HG02759 (cell line): ENCODE data around the gene PDS5B.

ENCODE experiments used
- ATAC-seq: cut with Tn5 transposase; IDR thresholded peaks from one replicate; pipeline ENCODE4 v1.9.1; 2021; ENCODE audit warnings: mild to moderate bottlenecking, moderate library complexity; ENCODE audit not compliant: unreplicated experiment

PDS5B gene

DNA sequence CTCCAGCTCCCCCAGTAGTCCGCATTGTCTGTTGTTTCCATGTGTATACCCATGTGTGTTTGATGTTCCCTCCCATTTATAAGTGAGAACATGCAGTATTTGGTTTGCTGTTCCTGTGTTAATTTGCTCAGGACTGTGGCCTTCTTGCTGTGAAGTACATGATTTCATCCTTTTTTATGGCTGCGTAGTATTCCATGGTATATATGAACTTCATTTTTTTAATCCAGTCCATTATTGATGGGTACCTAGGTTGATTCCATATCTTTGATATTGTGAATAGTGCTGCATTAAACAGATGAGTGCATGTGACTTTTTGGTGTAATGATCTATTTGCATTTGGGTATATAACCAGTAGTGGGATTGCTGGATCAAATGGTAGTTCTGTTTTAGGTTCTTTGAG, 175.2 kb downstream of the PDS5B start:
- no peak for ATAC-seq

DNA sequence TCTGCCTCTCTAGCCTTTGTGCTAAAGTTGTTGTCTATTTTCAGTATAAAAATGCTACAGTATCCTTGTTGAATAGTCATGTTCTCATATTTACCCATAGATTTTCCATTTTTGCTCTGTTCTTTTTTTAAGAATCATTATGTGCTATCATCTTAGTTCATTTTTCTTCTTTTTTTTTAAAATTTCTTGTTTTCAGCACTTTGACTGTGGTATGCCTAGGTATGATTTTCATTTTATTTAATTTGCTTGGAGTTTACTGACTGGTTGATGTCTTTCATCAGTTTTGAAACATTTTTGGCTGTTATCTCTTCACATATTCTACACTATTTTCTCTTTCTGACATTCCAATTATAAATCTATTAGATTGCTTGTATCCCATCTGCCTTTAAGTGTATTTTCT, 192.9 kb downstream of the PDS5B start:
- ATAC-seq = no peak

DNA sequence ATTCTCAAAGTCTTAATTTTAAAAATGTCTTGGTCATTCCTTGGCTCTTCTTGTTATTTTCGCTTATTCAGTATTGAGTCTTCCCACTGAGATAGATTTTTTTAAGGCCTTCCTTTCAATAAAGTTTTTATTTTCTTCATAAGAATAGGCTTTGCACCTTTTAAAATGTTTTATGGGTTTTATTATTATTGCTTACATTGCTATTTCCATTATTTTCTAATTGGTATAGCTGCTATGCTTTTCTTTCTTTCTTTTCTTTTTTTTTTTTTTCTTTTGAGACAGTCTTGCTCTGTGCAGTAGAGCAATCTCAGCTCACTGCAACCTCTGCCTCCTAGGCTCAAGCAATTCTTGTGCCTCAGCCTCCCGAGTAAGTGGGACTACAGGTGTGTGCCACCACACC, 195.7 kb downstream of the PDS5B start:
- no peak for ATAC-seq

DNA sequence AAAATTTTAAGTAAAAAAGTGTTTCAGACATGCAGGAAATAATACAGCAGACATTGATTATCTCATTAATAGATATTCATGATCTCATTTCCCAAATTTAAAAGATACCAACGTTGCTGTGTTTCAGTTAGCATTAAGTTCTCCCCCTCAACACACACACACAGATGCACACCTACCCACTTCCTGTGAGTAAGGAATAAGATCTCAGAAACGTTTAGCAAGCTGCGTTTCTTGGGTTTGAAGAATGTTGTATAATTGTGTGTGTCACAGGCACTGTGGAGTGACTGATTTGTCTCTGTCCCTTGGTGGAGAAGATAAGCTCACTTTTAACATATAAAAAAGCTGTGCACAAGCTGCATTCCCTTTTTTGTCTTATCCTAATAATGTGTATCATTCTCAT, 196.8 kb downstream of the PDS5B start:
- peak; percentile 62 for ATAC-seq

DNA sequence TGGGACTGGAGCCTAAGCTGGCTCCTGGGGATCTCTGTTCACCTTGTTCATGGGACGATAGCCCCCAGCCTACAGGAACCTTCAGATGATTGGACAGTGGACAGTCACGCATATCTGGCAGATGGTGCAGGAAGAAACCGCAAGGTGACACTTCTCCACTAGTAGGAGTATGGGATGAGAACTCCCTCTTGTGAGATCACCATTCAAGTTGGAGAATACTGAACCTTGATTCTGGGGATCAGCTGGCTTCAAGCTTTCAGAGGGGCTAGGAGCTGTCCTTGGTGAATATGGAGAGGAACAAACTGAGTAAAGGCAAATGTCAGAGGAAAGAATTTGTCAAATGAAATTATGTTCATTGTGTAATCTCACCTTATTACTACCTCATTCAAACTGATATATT, 204.5 kb downstream of the PDS5B start:
- ATAC-seq = no peak

DNA sequence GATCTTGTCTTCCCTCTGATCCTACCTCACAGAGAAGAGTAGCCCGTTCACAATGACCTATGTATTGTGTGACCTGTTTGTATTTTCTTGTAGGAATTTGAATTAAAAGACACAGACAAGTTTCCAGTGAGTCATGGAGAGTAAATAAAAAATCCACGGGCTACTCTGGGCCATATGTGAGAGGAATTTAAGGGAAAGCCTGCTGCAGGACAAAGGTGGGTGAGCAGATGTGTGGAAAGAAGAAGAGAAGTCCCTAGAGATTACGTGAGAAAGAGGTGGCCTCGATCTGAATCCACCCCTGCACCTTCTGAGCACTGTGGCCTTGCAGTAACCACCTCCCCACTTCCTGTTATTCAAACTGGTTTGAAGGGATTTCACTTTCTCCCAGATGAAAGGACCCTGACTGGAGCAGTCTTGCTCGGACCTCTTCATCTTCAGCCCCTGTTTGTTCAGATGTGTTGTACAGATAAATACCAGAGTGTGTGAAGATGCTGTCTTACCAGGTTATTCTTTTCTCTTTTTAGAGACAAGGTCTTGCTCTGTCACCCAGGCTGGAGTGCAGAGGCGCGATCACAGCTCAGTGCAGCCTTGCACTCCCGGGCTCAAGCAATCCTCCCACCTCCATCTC, 205.4 kb downstream of the PDS5B start:
- peak; percentile 80 for ATAC-seq

DNA sequence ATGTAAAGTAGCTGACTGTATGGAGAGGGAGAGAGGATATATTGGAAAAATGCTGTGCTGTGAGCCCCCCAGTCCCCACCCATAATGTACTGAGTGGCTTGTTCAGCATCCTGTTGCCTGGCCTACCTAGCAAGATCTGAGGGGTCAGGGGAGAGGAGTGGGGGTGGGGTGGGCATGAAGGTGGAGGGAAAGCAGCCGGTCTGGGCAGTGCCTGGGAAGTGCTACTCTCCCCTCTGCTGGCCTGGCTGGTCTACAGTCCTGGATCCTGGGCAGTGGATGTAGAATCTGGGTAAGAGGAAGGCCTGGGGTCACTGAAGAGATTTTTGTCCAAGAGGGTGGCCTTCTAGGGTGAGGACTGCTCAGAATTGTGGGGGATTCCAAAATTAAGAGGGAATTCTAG, 210.5 kb downstream of the PDS5B start:
- ATAC-seq = no peak

DNA sequence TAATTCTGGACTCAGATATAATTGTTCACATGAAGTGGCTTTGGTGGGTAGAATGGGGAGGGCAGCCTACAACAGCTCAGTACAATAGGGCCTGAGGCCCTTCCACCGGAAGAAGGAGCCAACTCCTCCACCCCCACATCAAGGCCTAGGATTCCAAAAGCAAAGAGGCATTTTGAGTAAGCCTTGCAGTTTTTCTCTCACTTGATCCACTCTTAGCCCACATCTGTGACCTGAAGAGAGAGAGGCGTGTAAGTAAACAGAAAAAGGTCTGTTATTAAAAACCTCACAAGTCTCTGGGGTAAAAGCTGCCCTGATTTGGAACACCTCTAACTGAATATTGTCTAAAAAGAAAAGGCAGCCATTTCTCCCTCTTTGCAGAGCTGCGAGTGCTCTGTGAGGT, 215.9 kb downstream of the PDS5B start:
- no peak for ATAC-seq

DNA sequence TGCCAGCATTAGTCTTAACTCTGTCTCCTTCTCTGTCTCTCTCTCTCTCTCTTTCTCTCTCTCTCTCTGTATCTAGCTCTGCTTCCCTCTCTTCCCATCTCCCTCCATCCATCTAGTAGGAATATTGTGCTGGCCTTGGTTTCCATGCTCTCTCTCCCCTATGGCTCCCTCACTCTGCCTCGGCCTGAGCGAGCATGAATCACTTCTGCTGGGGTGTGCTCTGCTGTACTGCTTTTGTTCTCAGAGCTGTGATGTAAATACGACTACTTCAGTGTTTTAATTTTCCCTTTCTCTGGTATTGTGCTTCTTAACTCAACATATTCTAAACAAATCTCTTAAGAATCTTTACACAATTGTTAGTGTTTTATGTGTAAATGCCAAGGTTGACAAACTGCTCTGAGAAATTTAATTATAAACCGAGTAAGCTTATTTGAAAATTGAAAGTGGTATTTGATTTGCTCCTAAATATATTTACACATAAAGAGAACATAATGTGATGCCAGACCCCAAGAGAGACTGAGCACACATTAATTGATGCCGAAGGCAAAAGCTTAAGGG, 218.5 kb downstream of the PDS5B start:
- no peak for ATAC-seq

DNA sequence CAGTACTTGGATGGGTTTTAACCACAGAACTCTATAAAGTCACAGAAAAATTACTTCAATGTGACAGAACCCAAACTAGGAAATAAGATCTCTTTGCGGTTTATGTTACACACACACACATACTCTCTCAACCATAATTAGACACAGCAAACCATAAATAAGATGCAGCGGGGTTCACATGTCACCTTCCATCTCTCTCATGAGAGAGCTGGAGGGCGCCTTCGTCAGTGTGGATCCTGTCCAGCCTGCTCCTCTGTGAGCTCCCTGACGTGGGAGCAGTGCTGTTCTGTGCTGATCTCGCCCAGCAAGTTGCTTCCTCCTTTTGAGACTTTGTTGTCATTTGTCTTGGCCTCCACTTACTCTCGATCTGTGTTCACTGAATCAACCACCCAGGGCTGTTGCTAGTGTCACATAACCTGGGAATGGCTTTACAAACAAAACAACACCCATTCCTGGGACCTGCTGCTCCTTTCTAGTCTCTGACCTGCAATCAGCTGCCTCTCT, 225.1 kb downstream of the PDS5B start:
- ATAC-seq = peak; percentile 82

DNA sequence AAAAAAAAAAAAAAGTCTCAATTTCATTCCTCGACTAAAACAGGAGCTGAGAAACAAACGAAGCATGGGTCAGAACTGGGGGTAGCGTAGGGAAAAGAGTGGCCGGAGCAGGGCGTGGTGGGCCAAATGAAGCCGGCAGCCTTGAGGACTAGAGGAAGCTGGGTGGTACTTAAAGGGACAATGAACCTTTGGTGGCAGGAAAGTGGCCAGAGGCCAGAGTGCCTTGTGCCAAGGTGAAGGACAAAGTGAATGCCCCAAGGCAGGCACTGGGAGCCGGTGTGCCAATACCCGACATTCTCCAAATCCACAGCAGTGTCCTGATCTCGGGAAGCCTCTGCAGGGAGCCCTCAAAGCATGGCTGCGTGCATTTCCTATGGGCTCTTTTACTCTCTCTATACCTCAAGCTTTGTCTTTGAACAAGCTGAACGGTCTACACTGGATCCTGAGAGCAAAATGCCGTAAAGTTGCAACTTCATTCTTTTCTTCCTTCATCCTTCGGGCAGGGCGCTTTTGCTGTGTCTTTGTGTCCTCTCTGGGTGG, 235.0 kb downstream of the PDS5B start:
- ATAC-seq = no peak

DNA sequence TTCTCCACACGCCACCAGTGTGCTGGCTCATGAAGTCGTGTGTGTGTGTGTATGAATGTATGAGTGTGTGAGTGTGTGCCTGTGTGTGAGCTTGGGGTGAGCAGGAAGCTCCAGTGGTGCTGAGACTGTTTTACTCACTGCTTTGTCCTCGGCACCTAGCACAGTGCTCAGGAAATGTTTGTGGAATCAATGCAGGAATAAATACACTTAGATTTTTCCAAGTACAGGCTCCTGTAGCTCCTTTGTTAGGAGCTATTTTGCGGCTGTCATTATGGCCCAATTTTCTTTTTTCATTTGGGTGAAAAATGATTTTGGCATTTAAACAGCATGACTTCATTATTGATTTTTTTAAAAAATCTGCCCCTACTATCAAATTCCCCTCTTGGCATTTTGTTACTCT, 236.5 kb downstream of the PDS5B start:
- ATAC-seq = no peak

DNA sequence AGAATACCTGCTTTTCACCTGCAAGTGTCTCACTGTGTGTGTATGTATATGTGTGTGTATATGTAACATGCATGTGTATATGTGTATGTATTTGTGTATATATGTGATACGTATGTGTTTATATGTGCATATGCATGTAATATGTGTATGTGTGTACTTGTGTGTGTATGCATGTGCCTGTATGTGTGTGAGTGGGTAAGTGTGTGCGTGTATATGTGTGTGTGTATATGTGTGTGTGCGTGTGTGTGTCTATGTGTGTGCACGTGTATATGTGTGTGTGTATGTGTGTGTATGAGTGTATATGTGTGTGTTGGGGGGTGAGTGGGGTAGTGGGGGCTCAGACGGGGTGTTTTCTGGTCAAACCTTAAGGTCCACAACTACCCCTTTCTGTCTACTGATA, 237.3 kb downstream of the PDS5B start:
- ATAC-seq = no peak

DNA sequence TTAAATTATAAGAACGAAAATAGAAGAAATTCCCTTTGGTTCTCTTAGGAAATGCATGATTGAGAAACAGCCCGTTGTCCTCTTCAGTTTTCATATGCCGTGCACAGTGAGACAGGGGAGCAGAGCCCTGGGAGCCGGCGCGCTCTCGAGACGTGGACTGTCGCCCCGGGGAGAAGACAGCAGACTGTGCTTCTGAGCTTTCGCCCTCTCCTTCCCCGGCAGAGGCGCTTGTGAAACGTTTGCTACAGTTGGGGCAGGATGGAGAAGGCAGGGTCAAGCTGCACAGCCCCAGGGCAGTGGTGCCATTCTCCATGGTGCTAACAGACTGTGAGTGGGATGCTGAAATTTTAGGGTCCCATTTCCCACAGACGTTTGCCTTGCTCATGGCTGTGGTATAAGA, 237.8 kb downstream of the PDS5B start:
- no peak for ATAC-seq

DNA sequence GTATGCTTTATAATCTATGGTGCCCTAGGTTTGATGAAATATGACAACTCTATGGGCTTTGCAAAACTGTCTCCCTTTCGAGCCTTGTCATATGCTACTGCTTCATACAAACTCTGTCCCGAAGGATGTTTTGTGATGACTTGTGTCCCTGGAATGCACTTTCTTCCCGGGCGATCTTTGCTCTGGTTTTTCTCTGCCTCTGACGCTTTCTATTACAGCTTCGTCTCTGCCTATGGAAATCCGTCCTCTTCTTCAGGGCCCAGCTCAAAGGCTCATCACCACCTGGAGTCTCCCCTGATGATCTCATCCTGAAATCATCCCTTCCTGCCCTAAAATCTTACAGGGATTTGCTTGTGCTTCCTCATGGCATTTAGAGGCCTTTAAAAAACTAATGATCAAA, 238.4 kb downstream of the PDS5B start:
- no peak for ATAC-seq

DNA sequence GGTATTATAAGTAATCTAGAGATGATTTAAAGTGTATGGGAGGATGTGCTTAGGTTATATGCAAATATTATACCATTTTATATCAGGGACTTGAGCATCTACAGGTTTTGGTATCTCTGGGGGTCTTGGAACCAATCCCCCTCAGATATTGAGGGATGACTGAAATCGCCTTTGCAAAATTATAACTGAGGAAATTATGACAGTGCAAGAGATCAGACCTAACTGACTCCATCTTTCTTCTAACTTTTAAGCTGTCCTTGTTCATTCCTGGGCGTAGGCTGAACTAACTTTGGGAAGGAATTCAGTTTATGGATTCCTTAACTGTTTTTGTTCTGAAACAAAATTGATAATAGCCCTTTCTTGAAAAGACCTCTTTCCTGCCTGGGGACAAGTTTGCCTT, 239.2 kb downstream of the PDS5B start:
- no peak for ATAC-seq

DNA sequence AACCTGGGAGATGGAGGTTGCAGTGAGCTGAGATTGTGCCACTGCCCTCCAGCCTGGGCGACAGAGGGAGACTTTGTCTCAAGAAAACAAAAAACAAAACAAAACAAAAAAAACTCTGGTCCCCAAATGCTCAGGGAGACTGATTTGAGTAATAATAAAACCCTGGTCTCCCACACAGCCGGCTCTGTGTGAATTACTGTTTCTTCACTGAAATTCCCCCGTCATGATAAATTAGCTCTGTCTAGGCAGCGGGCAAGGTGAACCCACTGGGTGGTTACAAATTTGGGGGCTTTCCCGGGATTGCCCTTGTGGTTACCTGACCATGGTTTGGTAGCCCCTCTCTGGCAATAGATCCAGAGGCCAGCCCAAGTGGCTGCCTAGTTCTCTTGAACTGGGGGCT, 240.1 kb downstream of the PDS5B start:
- ATAC-seq = peak; percentile 66
